GM19452 (cell line): ENCODE data around the gene MCF2L2.

ENCODE experiments used
- ATAC-seq: cut with Tn5 transposase; IDR thresholded peaks from one replicate; pipeline ENCODE4 v1.9.1; 2021; ENCODE audit not compliant: unreplicated experiment

The MCF2L2 gene

GRCh38 chr3:183211352-183211751, 217.1 kb downstream of the MCF2L2 start:
- ATAC-seq, result no peak

GRCh38 chr3:183210862-183211341, 217.5 kb downstream of the MCF2L2 start:
- ATAC-seq, result no peak

- no peak for ATAC-seq
These were observed 218.1 kb downstream of the MCF2L2 start for GRCh38 chr3:183210341-183210740.

- ATAC-seq, result no peak
These were observed 219.6 kb downstream of the MCF2L2 start for GRCh38 chr3:183208800-183209199.

- no peak for ATAC-seq
These were observed 220.2 kb downstream of the MCF2L2 start for GRCh38 chr3:183208260-183208659.

DNA sequence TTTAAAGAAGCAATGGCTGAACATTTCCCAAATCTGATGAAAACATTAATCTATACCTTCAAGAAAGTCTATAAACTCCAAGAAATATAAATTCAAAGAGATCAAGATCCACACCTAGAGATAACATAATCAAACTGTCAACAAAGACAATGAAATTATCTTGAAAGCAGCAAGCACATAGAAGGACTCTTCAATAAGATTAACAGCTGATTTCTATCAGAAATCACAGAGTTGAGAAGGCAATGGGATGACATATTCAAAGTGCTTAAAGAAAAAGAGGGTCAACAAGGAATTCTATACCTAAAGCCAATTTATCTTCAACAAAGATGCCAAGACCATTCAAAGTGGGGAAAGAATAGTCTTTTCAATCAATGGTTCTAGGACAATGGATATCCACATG, 224.7 kb downstream of the MCF2L2 start:
- no peak for ATAC-seq

DNA sequence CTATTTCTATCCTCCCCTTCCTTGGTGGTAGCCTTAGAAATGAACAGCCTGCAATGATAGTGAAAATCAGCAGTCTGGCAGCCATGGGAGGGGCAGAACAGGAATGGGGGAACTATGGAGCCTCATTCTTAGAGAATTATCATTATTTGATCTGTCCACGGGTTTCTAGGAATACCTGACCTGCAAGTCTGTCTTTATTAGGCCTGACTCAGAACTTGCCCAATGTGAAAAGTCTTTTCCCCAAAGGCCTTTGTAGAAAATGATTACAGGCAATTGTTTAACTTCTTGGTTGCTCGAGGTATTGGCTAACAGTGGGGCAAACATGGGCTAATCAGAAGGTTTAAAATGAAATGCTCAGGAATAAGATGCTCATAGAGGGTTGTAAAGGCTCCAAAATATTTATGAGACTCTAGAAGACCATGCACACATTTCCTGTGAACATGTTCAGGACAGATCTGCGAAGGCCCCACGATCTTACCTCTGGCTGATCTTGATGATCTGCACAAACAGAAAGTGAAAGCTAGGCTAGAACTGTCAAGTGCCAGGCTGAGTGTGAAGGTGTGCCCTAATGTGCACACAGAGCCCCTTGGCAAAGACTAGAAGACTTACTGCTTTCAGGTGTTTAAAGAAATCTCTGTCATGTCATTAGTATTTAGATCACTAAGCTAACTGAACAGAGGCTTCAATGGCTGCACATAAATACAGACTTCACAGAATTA, 226.3 kb downstream of the MCF2L2 start:
- ATAC-seq, result no peak

GRCh38 chr3:183198939-183199338, 229.5 kb downstream of the MCF2L2 start:
- no peak for ATAC-seq

GRCh38 chr3:183197734-183198133, 230.7 kb downstream of the MCF2L2 start:
- no peak for ATAC-seq

DNA sequence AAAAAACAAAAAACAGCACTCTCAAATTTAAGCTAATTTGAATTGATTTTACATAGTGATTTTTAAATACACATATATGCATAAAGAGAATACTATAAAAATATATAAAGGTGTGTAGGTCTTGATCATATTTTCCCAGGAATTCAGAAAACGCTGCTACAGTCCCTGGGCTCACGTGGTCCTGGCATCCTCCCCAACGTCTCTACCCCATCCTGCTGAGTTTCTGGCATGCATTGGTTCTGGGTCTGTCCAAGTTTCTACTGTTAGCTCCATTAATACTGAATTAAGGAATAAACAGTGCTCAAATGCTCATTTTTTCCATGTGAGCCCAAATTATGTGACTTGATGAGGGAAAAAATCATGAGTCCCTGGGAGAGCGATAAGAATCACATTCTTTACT, 233.2 kb downstream of the MCF2L2 start:
- ATAC-seq, result no peak

DNA sequence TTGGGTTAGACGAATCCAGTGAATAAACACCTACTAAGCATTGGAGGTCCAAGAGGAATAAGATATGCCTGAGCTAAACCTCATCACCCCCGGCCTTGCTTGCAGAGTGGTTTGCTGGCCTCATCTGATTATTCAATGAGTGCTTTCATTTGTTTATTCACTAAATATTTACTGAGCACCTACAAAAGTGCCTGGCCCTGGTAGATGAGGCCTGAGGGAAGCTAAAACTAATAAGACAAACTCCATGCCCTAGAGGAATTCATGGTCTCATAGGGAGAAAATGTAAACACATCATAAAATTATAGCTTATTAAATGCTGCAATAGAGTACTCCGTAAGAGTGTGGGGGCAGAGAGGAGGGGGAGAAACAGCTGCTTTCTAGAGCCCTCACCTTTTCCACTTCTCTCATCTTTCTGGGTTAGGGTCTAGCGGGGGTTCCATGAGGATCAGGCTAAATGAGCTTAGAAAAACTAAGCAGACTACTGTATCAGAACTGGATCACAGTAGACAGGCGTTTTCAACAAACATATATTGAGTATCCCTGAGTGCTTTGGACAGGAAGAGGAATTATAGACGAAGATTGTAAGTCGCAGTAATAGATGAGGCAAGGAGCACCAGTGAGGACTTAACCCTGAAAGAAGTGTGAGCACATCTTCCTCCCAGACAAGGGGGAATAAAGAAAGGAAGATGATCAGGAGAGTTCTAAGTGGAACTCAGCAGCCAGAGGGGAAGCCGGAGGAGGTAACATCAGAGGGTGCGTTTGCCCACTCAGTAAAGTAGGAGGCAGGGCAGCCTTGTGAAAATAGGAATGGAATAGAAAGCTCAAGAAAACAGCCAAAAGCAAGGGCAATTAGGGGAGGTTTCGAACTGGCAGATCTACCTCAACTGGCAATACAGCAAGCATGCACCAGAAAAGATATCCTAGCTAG, 234.4 kb downstream of the MCF2L2 start:
- ATAC-seq, result no peak

DNA sequence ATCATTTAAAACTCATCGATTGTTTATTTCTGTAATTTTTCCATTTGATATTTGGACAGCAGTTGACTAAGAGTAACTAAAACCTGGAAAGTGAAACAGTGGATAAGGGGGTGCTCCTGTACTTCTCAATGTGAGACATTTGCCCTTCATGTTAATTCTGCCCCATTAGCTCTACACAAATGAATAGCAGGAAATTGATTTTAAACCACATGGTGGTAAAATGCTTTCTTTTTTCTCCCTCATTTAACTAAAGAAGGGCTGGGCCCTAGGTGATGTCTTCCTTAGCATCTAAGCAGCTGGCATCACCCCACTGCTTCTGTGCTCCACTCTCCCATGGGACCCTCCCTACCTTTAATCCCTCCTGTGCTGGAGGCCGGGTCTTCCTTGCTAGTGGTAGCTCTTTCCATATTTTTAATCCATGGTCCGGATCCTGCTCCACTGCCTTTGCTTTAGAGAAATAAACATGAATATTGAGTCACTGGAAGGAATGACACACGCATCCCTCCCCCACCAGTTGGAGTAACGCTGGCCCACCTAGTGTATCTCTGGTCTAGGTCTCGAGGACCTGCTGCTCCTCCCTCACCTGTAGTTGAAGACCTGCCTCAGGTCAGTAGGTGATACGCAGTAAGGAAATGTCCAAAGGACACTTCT, 235.6 kb downstream of the MCF2L2 start:
- no peak for ATAC-seq

GRCh38 chr3:183189641-183190040, 238.8 kb downstream of the MCF2L2 start:
- ATAC-seq, result no peak

GRCh38 chr3:183188895-183189462, 239.4 kb downstream of the MCF2L2 start:
- no peak for ATAC-seq

DNA sequence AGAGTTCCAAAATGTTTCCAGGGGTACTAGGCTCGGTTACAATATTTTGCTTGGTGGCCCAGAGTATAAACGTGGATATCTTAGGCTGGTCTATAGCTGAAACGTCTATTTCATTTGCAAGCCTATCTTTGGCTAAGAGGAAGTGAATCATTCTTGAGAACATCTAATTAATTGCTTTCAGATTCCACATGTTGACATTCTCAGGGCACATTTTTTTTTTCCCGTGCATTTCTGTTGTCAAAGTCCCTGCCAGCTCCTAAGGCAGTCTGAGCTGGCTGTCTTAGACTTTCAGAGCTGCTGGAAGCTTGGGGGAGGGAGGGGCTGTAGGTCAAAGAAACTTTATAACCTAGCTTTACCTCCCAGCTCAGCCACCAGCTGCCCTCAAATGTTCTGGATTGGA, 242.7 kb downstream of the MCF2L2 start:
- no peak for ATAC-seq

GRCh38 chr3:183182732-183183610, 245.4 kb downstream of the MCF2L2 start:
- ATAC-seq, result no peak

GRCh38 chr3:183182073-183182472, 246.3 kb downstream of the MCF2L2 start:
- ATAC-seq, result no peak

- ATAC-seq, result no peak
These were observed 246.8 kb downstream of the MCF2L2 start for GRCh38 chr3:183181606-183182005.

GRCh38 chr3:183180784-183181295, 247.6 kb downstream of the MCF2L2 start:
- ATAC-seq, result no peak
